ENCODE data around the gene COPS8. TPM values are rescaled to one million over a fixed set of nuclear protein-coding genes. Genes with fewer than 3 reads are reported as not detected.

COPS8 gene
- total RNA-seq, 1 experiment from 2014 or later, result 32.6 TPM

DNA sequence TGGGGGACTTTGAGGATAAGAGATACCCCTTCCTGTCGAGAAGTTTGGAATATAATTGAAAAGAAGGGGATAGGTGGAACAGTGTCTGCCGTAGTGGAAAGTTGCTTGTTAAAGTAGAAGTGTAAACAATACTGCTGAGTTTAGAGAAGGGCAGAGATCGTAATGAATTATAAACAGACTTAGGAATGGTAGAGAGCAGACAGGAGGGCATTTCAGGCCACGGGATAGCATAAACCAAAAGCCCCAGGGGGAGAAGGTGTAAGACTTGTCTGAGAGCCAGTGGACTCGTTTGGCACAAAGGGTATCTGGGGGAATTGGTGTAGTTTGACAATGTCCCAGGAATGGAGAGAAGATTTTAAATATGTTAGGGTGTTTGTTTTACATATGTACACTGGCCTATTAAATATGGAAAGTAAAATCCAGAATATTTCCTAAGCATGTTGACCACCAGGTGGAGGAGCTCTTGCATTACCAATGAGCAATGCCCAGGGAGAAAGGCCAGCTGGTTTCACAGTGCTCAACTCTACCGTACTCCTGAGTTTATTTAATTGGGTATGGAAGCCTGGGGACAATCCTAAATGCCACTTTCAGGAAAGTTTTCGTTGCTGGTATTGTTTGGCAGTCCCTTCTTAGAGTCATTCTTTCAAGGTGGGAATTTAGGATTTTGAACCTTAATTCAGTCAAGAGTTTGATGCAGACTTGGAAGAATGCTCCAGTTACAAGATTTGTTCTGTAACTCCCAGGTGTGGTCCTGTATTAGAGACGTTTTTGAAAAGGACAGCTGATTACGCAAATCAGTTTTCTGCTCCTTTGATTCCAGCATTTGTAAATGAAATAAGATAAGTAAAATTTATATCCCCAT lies 7.5 kb downstream of the COPS8 start:
- H3K4me3 ChIP-seq (ENCODE audit: low read depth, low read length), result no peak overlapping the region
- no peaks in the 10 kb centered on the region for H3K27me3 ChIP-seq (replicated peaks; ENCODE audit: control insufficient read depth, insufficient read depth, low read length)
- Mint-ChIP-seq H3K4me1 (ENCODE audit: low read depth, unreplicated experiment) (no peaks in the 10 kb centered on the region), H3K4me3 (ENCODE audit: unreplicated experiment) (no peak overlapping the region), H3K36me3 (ENCODE audit: insufficient read depth, unreplicated experiment) (peaks cover 23% of the 10 kb centered on the region), H3K9me3 (ENCODE audit: unreplicated experiment) (no peaks in the 10 kb centered on the region), H3K27me3 (ENCODE audit: insufficient read depth, unreplicated experiment) (no peaks in the 10 kb centered on the region), H3K27ac (ENCODE audit: unreplicated experiment) (no peak overlapping the region)
- H3K9me3 ChIP-seq, result no peaks in the 10 kb centered on the region
- ChIA-PET CTCF (no interaction called here), POLR2A (no interaction called here)
- no peak for DNase-seq
- peak in 1 of 2 experiments; percentile 19 for TF ChIP-seq CTCF (IDR thresholded peaks at IDR 0.05; ENCODE audit: insufficient read depth in 1 of 2, low read depth in 1 of 2, low read length in 1 of 2, severe bottlenecking in 1 of 2, unreplicated experiment in 1 of 2)
- no TSS peak for BruUV-seq (replicated peaks)
- no peaks in the 10 kb centered on the region for H3K4me1 ChIP-seq
- intact Hi-C loops (cut with micrococcal nuclease; ENCODE audit: unreplicated experiment), result no loop called here
- no peaks in the 10 kb centered on the region for H3K36me3 ChIP-seq (ENCODE audit: control insufficient read depth, insufficient read depth, low read length)

DNA sequence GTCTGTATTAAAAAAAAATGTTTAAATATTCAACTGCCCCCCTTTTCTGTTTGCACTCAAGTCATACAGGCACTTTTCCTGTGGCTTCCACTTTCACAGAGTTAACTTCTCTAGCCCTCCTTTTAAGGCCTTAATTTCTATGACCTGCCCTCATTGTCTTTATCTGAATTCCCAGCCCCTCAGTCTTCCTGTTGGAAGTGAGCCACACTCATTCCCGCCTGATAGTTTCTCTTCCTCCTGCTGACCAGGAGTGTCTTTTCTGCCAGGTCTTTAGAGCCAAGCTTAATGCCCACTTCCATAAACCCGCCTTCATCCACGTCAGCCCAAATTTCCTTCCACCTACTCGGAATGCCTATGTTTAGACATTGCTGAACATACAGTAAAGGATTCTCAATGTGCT lies 10.5 kb downstream of the COPS8 start:
- intact Hi-C loops (cut with micrococcal nuclease; ENCODE audit: unreplicated experiment), result no loop called here
- H3K36me3 Mint-ChIP-seq (ENCODE audit: insufficient read depth, unreplicated experiment), result peaks cover 28% of the 10 kb centered on the region
- ChIA-PET CTCF (no interaction called here), POLR2A (no interaction called here)
- BruUV-seq (replicated peaks), result no TSS peak
- no peaks in the 10 kb centered on the region for H3K27me3 ChIP-seq (replicated peaks; ENCODE audit: control insufficient read depth, insufficient read depth, low read length)
- TF ChIP-seq CTCF (IDR thresholded peaks at IDR 0.05; ENCODE audit: insufficient read depth in 1 of 2, low read depth in 1 of 2, low read length in 1 of 2, severe bottlenecking in 1 of 2, unreplicated experiment in 1 of 2), result no peak
- H3K36me3 ChIP-seq (ENCODE audit: control insufficient read depth, insufficient read depth, low read length), result no peaks in the 10 kb centered on the region
- H3K9me3 Mint-ChIP-seq (ENCODE audit: unreplicated experiment), result no peaks in the 10 kb centered on the region
- H3K4me3 ChIP-seq (ENCODE audit: low read depth, low read length), result no peak overlapping the region
- no peaks in the 10 kb centered on the region for H3K4me1 ChIP-seq
- H3K9me3 ChIP-seq, result no peaks in the 10 kb centered on the region
- no peak for DNase-seq
- no peak overlapping the region for H3K27ac Mint-ChIP-seq (ENCODE audit: unreplicated experiment)
- no peak overlapping the region for H3K4me3 Mint-ChIP-seq (ENCODE audit: unreplicated experiment)
- H3K27me3 Mint-ChIP-seq (ENCODE audit: insufficient read depth, unreplicated experiment), result no peaks in the 10 kb centered on the region
- H3K4me1 Mint-ChIP-seq (ENCODE audit: low read depth, unreplicated experiment), result no peaks in the 10 kb centered on the region

DNA sequence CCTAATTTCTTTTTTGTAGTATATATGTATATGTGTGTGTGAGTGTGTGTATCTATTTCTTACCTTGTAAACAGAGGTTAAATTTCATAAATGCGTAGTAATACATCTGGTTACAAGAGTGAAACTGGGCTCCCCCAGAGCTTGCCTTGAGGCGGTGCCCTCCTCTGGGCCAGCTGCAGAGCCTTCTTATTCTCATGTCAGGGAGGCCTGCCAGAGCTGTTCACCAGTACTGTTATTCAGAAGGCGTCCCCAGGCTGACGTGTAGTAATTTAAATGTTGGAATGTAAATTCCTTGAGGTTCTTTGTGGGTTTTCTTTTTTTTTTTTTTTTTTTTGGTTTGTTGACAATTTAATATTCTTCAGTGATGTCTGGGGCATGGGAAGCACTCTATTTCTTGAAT lies 11.2 kb downstream of the COPS8 start:
- Mint-ChIP-seq H3K27ac (ENCODE audit: unreplicated experiment) (no peak overlapping the region), H3K36me3 (ENCODE audit: insufficient read depth, unreplicated experiment) (peaks cover 28% of the 10 kb centered on the region), H3K27me3 (ENCODE audit: insufficient read depth, unreplicated experiment) (no peaks in the 10 kb centered on the region), H3K4me1 (ENCODE audit: low read depth, unreplicated experiment) (no peaks in the 10 kb centered on the region), H3K4me3 (ENCODE audit: unreplicated experiment) (no peak overlapping the region), H3K9me3 (ENCODE audit: unreplicated experiment) (no peaks in the 10 kb centered on the region)
- POLR2A ChIA-PET, result no interaction called here
- no peaks in the 10 kb centered on the region for H3K4me1 ChIP-seq
- no peak for TF ChIP-seq CTCF (IDR thresholded peaks at IDR 0.05; ENCODE audit: insufficient read depth in 1 of 2, low read depth in 1 of 2, low read length in 1 of 2, severe bottlenecking in 1 of 2, unreplicated experiment in 1 of 2)
- intact Hi-C loops (cut with micrococcal nuclease; ENCODE audit: unreplicated experiment), result no loop called here
- BruUV-seq (replicated peaks), result no TSS peak
- no peaks in the 10 kb centered on the region for H3K27me3 ChIP-seq (replicated peaks; ENCODE audit: control insufficient read depth, insufficient read depth, low read length)
- no peaks in the 10 kb centered on the region for H3K36me3 ChIP-seq (ENCODE audit: control insufficient read depth, insufficient read depth, low read length)
- H3K9me3 ChIP-seq, result no peaks in the 10 kb centered on the region
- CTCF ChIA-PET, result no interaction called here
- no peak overlapping the region for H3K4me3 ChIP-seq (ENCODE audit: low read depth, low read length)
- DNase-seq, result no peak

Measured in Caco-2 (cell line).